ENCODE measurements around the gene EIF4H.

Gene EIF4H

DNA sequence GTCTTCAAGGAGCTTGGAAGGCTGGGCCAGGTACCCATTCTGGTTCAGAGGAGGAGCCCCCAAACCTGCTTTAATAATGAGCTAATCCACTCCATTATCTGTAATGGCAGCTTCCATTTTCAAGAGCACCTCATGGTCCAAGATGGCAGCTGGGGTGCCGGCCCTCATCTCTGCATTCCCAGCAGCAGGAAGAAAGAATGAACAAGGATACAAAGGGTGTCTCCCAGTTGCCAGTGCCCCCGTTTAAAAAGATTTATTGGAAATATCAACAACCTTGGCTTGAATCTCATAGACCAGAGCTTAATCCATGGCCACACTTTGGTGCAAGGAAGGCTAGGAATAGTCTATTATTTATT lies 44.2 kb downstream of the EIF4H start:
- TF ChIP-seq, protein P1, sequence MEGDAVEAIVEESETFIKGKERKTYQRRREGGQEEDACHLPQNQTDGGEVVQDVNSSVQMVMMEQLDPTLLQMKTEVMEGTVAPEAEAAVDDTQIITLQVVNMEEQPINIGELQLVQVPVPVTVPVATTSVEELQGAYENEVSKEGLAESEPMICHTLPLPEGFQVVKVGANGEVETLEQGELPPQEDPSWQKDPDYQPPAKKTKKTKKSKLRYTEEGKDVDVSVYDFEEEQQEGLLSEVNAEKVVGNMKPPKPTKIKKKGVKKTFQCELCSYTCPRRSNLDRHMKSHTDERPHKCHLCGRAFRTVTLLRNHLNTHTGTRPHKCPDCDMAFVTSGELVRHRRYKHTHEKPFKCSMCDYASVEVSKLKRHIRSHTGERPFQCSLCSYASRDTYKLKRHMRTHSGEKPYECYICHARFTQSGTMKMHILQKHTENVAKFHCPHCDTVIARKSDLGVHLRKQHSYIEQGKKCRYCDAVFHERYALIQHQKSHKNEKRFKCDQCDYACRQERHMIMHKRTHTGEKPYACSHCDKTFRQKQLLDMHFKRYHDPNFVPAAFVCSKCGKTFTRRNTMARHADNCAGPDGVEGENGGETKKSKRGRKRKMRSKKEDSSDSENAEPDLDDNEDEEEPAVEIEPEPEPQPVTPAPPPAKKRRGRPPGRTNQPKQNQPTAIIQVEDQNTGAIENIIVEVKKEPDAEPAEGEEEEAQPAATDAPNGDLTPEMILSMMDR (IDR thresholded peaks at IDR 0.05; ENCODE audit: low read depth, low read length, missing control alignments): no peak
- no peak for DNase-seq (ENCODE audit: low read depth)
- H3K4me3 ChIP-seq (ENCODE audit: low read depth, low read length): no peak overlapping the region

DNA sequence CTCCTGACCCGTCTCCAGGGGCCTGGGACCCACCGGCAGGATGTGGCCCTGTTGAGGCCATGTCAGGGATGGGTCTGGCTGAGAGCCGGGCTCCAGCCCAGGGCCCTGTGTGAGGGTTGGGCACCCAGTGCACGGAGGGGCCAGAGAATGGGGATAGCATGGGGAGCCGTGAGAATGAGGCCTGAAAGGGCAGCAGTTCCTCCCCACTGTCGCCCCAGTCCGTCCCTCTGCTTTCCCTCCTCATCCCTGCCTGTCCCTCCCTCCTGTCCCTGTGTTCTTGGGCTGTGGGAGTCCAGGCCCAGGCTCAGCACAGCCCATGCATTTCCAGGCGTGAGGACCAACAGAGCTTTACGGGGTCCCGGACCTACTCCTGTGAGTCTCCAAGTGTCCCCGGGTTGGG lies 45.3 kb downstream of the EIF4H start:
- H3K4me3 ChIP-seq (ENCODE audit: low read depth, low read length): no peak overlapping the region
- TF ChIP-seq, protein P1 (IDR thresholded peaks at IDR 0.05; ENCODE audit: low read depth, low read length, missing control alignments): no peak

DNA sequence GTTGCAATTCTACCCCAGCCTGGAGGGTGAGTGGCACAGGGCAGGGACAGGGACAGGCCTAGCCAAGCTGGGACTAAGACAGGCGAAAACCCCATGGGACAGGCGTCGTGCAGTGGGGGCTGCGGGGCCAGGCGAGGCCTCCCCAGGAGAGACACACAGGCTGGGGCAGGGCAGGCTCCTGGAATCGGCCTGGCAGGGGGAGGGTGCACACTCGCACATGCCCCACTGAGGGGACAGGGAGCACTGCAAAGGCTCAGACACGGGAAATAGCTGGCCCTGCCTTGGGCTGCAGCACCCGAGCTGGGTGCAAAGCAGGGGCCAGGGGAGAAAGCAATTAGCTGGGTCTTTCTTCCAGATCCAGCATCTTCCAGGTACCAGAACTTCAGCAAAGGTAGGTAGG lies 46.1 kb downstream of the EIF4H start:
- H3K4me3 ChIP-seq (ENCODE audit: low read depth, low read length): no peak overlapping the region
- TF ChIP-seq, protein P1 (IDR thresholded peaks at IDR 0.05; ENCODE audit: low read depth, low read length, missing control alignments): no peak
- no peak for DNase-seq (ENCODE audit: low read depth)

More for the DNA sequence above, 45.3 kb downstream of the EIF4H start:
- no peak for DNase-seq (ENCODE audit: low read depth)

DNA sequence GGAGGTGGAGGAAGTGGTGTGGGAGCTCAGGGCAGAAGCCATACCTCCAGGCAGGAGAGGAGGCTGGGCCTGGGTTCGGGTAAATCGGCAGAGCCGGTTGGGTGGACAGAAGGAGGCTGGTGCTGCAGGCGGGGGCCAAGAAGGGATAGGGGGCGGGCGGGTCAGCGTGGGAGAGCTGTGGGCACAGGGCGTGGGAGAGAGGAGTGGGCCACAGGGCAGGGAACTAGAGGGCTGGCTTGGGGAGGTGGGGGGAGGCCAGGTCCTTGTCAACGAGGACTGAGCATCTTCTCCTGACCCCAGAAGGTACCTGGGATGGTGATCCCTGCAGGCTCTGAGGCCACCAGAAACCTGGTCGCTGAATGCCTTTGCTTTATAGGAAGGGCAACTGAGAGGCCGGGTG lies 47.6 kb downstream of the EIF4H start:
- no peak for DNase-seq (ENCODE audit: low read depth)

DNA sequence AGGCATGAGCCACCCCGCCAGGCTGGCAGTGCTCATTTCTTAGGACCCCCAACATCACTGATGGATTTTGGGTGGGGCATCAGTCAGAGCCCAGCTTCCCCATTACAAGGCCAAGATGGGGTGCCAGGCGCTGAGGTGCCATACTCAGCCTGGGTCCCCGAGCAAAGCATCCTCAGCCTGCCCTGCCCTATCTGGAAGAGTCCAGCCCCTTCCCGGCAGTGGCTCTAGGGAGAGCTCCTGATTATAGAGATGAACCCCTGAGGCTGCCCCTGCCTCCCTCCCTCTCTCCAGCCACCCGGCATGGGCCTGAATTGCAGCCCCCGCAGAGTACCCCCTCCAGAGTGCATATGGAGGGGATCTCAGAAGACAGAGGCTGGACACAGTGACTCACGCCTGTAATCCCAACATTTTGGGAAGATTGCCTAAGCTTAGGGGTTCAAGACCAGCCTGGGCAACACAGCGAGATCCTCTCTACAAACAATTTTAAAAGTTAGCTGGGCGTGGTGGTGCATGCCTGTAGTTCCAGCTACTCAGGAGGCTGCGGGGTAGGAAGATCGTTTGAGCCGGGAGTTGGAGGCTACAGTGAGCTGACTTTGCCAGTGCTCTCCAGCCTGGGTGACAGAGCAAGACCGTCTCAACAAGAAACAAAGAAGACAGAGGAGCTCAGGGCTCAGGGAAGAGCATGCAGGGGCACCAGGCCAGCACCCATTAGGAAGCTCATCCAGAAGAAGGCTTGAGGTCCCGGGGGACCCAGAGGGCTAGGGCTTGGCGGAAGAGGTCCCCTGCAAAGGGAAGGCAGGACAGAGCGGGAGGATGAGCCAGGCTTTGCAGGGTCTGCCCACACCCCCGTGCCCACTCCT lies 48.9 kb downstream of the EIF4H start:
- TF ChIP-seq, protein P1 (IDR thresholded peaks at IDR 0.05; ENCODE audit: low read depth, low read length, missing control alignments): no peak
- no peak for DNase-seq (ENCODE audit: low read depth)
- no peak overlapping the region for H3K4me3 ChIP-seq (ENCODE audit: low read depth, low read length)

More for the DNA sequence above, 47.6 kb downstream of the EIF4H start:
- TF ChIP-seq, protein P1 (IDR thresholded peaks at IDR 0.05; ENCODE audit: low read depth, low read length, missing control alignments): no peak
- no peak overlapping the region for H3K4me3 ChIP-seq (ENCODE audit: low read depth, low read length)

DNA sequence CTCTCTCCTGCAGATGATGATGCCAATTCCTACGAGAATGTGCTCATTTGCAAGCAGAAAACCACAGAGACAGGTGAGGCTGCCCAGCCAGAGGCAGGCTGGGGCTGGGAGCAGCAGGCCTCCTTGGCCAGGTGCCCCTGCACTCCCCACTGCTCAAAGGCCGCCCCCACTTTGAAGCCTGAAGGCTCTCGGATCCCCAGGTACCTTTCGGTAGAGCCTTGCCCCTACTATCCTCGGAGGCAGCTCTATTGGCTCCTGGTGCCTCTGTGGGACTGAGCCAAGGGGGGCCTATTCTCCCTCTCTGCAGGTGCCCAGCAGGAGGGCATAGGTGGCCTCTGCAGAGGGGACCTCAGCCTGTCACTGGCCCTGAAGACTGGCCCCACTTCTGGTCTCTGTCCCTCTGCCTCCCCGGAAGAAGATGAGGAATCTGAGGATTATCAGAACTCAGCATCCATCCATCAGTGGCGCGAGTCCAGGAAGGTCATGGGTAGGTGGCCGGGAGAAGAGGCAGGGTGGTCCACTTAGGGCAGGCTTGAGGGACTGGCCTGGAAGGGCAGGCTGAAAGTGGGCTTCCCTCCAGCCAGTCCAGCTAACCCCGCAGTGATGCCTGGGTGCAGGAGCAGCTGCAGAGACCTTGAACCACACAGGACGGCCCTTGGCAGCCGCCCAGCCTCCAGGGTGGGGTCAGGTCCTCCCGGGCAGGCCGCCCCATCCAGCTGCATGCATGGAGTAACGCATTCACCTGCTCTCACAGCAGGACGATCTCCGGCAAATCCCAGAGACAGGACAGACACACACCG lies 49.8 kb downstream of the EIF4H start:
- H3K4me3 ChIP-seq (ENCODE audit: low read depth, low read length): no peak overlapping the region
- DNase-seq (ENCODE audit: low read depth): no peak
- TF ChIP-seq, protein P1 (IDR thresholded peaks at IDR 0.05; ENCODE audit: low read depth, low read length, missing control alignments): no peak
